ENCODE results near the gene SPATS2L. TPM values are rescaled to one million over a fixed set of nuclear protein-coding genes. Genes with fewer than 3 reads are reported as not detected.

SPATS2L gene
- total and polyA plus RNA-seq, 2 donors (not counting 1 experiment from before 2014, with no cell fraction given), result 0.27 to 0.44 TPM

GRCh38 chr2:200350850-200351285 lies 44.4 kb downstream of the SPATS2L start:
- no peak overlapping the region for H2AFZ ChIP-seq (ENCODE audit: insufficient read depth, low read depth, low read length, poor library complexity, severe bottlenecking)
- TF ChIP-seq CTCF (IDR thresholded peaks at IDR 0.05) (no peak), EZH2 (IDR thresholded peaks at IDR 0.05; ENCODE audit: borderline replicate concordance, insufficient read depth, low read depth, low read length, poor library complexity, severe bottlenecking) (no peak)
- ChIA-PET POLR2A (no interaction called here), CTCF (no interaction called here)
- H3K36me3 ChIP-seq (replicated peaks in 1 of 2; ENCODE audit: control extremely low read depth in 1 of 2, control insufficient read depth in 1 of 2, extremely low read depth in 1 of 2, insufficient read depth in 2 of 2, low read length in 1 of 2), result no peaks in the 10 kb centered on the region
- no peak for ATAC-seq (ENCODE audit: low read depth)
- H3K27ac Mint-ChIP-seq, result no peak overlapping the region
- intact Hi-C loops (cut with micrococcal nuclease), result no loop called here
- H4K20me1 ChIP-seq (ENCODE audit: control insufficient read depth, insufficient read depth, low read length, poor library complexity, severe bottlenecking), result no peaks in the 10 kb centered on the region
- H3K4me1 ChIP-seq (ENCODE audit: control insufficient read depth in 2 of 2, insufficient read depth in 2 of 2, low read length in 2 of 2), result no peaks in the 10 kb centered on the region
- no peaks in the 10 kb centered on the region for H3K9me3 Mint-ChIP-seq (ENCODE audit: insufficient read depth)
- H3K9ac ChIP-seq (ENCODE audit: low read length), result no peak overlapping the region
- no peak overlapping the region for H3K4me2 ChIP-seq (replicated peaks; ENCODE audit: low read depth, low read length, poor library complexity, severe bottlenecking)
- WGBS (ENCODE audit: insufficient coverage), result no CpG with 5 or more reads among the region's 1 CpG
- H3K4me3 Mint-ChIP-seq, result no peak overlapping the region
- no peaks in the 10 kb centered on the region for H3K4me1 Mint-ChIP-seq
- no peak overlapping the region for H3K4me3 ChIP-seq (ENCODE audit: control extremely low read depth in 1 of 5, extremely low read depth in 1 of 5, insufficient read depth in 1 of 5, low read depth in 2 of 5, low read length in 4 of 5)
- no peaks in the 10 kb centered on the region for H3K9me3 ChIP-seq (ENCODE audit: control extremely low read depth in 1 of 3, control insufficient read depth in 2 of 3, insufficient read depth in 1 of 3, low read length in 2 of 3)
- H3K27me3 Mint-ChIP-seq, result peaks cover 21% of the 10 kb centered on the region
- no peaks in the 10 kb centered on the region for H3K79me2 ChIP-seq (ENCODE audit: control insufficient read depth, insufficient read depth, low read length)
- DNase-seq, result no peak
- no peak overlapping the region for H3K27ac ChIP-seq (ENCODE audit: low read length in 2 of 2)
- no peaks in the 10 kb centered on the region for H3K27me3 ChIP-seq (replicated peaks in 1 of 4; ENCODE audit: control extremely low read depth in 1 of 4, control insufficient read depth in 3 of 4, insufficient read depth in 4 of 4, low read length in 3 of 4)

GRCh38 chr2:200351815-200352214 lies 45.3 kb downstream of the SPATS2L start:
- H3K36me3 ChIP-seq (replicated peaks in 1 of 2; ENCODE audit: control extremely low read depth in 1 of 2, control insufficient read depth in 1 of 2, extremely low read depth in 1 of 2, insufficient read depth in 2 of 2, low read length in 1 of 2), result no peaks in the 10 kb centered on the region
- Mint-ChIP-seq H3K4me3 (no peak overlapping the region), H3K4me1 (no peaks in the 10 kb centered on the region), H3K27ac (no peak overlapping the region), H3K27me3 (peaks cover 21% of the 10 kb centered on the region), H3K9me3 (ENCODE audit: insufficient read depth) (no peaks in the 10 kb centered on the region)
- ChIA-PET CTCF (no interaction called here), POLR2A (no interaction called here)
- H3K27me3 ChIP-seq (replicated peaks in 1 of 4; ENCODE audit: control extremely low read depth in 1 of 4, control insufficient read depth in 3 of 4, insufficient read depth in 4 of 4, low read length in 3 of 4), result no peaks in the 10 kb centered on the region
- intact Hi-C loops (cut with micrococcal nuclease), result no loop called here
- H4K20me1 ChIP-seq (ENCODE audit: control insufficient read depth, insufficient read depth, low read length, poor library complexity, severe bottlenecking), result no peaks in the 10 kb centered on the region
- TF ChIP-seq CTCF (IDR thresholded peaks at IDR 0.05) (no peak), EZH2 (IDR thresholded peaks at IDR 0.05; ENCODE audit: borderline replicate concordance, insufficient read depth, low read depth, low read length, poor library complexity, severe bottlenecking) (no peak)
- DNase-seq (no peak), ATAC-seq (ENCODE audit: low read depth) (no peak)
- WGBS (ENCODE audit: insufficient coverage), result 100% methylated on average over 1 of the region's 2 CpGs
- no peaks in the 10 kb centered on the region for H3K4me1 ChIP-seq (ENCODE audit: control insufficient read depth in 2 of 2, insufficient read depth in 2 of 2, low read length in 2 of 2)
- no peaks in the 10 kb centered on the region for H3K9me3 ChIP-seq (ENCODE audit: control extremely low read depth in 1 of 3, control insufficient read depth in 2 of 3, insufficient read depth in 1 of 3, low read length in 2 of 3)
- H3K27ac ChIP-seq (ENCODE audit: low read length in 2 of 2), result no peak overlapping the region
- no peak overlapping the region for H3K4me3 ChIP-seq (ENCODE audit: control extremely low read depth in 1 of 5, extremely low read depth in 1 of 5, insufficient read depth in 1 of 5, low read depth in 2 of 5, low read length in 4 of 5)
- H3K4me2 ChIP-seq (replicated peaks; ENCODE audit: low read depth, low read length, poor library complexity, severe bottlenecking), result no peak overlapping the region
- H3K79me2 ChIP-seq (ENCODE audit: control insufficient read depth, insufficient read depth, low read length), result no peaks in the 10 kb centered on the region
- no peak overlapping the region for H3K9ac ChIP-seq (ENCODE audit: low read length)
- H2AFZ ChIP-seq (ENCODE audit: insufficient read depth, low read depth, low read length, poor library complexity, severe bottlenecking), result no peak overlapping the region
